Muscle of leg (tissue), 11 donors: ENCODE measurements around the gene BAD. TPM values are rescaled to one million over a fixed set of nuclear protein-coding genes. Genes with fewer than 3 reads are reported as not detected.

Experiments used
- DNase-seq: peaks from one replicate; pipeline ENCODE4 v3.0.0; 2013
- H3K27ac ChIP-seq: one replicate; pipeline ENCODE4 v1.5.1; 2013; ENCODE audit warnings: mild to moderate bottlenecking, low read length, control low read depth
- H3K27me3 ChIP-seq: one replicate; pipeline ENCODE4 v1.6.1; 2013; ENCODE audit warnings: low read length; ENCODE audit not compliant: control insufficient read depth, insufficient read depth
- H3K36me3 ChIP-seq: one replicate; pipeline ENCODE4 v1.6.1; 2013; ENCODE audit warnings: low read length; ENCODE audit not compliant: control insufficient read depth, insufficient read depth
- H3K4me1 ChIP-seq: one replicate; pipeline ENCODE4 v1.6.1; 2013; ENCODE audit warnings: low read length; ENCODE audit not compliant: control insufficient read depth, insufficient read depth
- H3K4me3 ChIP-seq: one replicate; pipeline ENCODE4 v1.5.1; 2013; ENCODE audit warnings: low read length, control low read depth
- H3K9me3 ChIP-seq: replicated peaks from 2 replicates; pipeline ENCODE4 v1.6.1; 2013; ENCODE audit warnings: low read depth, low read length; ENCODE audit not compliant: control insufficient read depth
- WGBS: methylation state at CpG from one replicate; pipeline ENCODE4 v1.1.5; 2013; ENCODE audit warnings: missing lambda C conversion rate; ENCODE audit not compliant: insufficient coverage; 5-methylcytosine and 5-hydroxymethylcytosine counted together
- polyA plus RNA-seq, 8 donors: library from polyadenylated mRNA; unstranded; fragments of 120-200 nt; gene quantifications; one replicate each; pipeline versions ENCODE4 v1.2.1 to v1.2.3, GENCODE V29; 2013; ENCODE audit warnings: inconsistent platforms in 1 of 8, low replicate concordance in 1 of 8; ENCODE audit not compliant: insufficient read length in 8 of 8, insufficient read depth in 1 of 8
- total RNA-seq: library from RNA; stranded (reverse); fragments of 120-200 nt; gene quantifications from one replicate; pipeline ENCODE4 v1.2.4, GENCODE V29; 2013

The BAD gene
- total and polyA plus RNA-seq, 9 donors, result 28.0 to 52.2 (median 35.3) TPM

- Histone ChIP-seq H3K4me3 (no peak overlapping the region), H3K36me3 (peaks cover 75% of the 10 kb centered on the region), H3K4me1 (peaks cover 4% of the 10 kb centered on the region), H3K9me3 (no peaks in the 10 kb centered on the region), H3K27me3 (no peaks in the 10 kb centered on the region), H3K27ac (no peak overlapping the region)
- 89% methylated on average over 15 of the region's 24 CpGs for WGBS
- no peak for DNase-seq
Measured at GRCh38 chr11:64258356-64258755, 26.1 kb downstream of the BAD start.

DNA sequence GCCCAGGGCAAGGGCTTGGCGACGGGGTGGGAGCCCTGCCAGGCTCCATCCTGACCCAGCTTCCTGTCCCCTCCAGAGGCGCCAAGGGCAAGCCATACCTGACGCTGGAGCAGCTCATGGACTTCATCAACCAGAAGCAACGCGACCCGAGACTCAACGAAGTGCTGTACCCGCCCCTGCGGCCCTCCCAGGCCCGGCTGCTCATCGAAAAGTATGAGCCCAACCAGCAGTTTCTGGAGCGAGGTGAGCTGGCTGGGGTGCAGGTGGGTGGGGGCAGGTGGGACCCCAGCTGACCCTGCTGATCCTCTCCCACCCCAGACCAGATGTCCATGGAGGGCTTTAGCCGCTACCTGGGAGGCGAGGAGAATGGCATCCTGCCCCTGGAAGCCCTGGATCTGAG, 28.2 kb downstream of the BAD start:
- Histone ChIP-seq H3K4me3 (no peak overlapping the region), H3K27me3 (no peaks in the 10 kb centered on the region), H3K36me3 (peaks cover 54% of the 10 kb centered on the region), H3K9me3 (no peaks in the 10 kb centered on the region), H3K27ac (no peak overlapping the region), H3K4me1 (peaks cover 22% of the 10 kb centered on the region)
- no peak for DNase-seq
- 80% methylated on average over 13 of the region's 15 CpGs for WGBS

DNA sequence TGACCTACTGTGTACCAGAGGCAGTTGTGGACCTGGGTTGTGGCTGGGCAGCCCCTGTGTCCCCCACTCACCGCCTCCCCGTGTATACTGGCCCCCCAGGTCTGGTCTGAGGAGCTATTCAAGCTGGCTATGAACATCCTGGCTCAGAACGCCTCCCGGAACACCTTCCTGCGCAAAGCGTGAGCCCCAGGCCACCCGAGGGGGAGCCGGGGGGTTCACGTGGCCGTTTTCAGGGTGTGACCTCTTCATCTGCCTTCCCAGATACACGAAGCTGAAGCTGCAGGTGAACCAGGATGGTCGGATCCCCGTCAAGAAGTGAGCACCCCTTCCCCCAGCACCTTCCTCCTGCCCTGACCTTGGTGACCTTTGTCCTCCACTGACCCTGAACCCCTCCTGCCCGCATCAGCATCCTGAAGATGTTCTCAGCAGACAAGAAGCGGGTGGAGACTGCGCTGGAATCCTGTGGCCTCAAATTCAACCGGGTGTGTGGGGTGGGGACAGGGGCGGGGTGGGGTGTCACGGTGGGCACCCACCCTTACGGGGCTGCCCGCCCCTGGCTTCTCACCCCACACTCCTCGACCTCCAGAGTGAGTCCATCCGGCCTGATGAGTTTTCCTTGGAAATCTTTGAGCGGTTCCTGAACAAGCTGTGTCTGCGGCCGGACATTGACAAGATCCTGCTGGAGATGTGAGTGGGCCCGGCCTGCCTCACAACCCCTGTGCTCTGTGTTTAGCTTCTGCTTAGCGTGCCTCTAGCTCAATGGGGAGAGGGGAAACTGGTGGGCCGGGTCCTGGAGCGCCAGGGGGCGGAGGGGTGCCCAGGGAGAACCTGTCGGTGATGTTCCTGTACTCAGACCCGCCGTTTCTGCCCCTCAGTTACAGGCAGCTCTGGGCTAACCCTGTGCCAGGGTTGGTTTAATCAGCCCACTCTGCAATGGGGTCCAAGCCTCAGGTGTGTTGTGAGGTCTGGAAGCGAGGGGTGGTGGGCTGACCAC, 29.0 kb downstream of the BAD start:
- WGBS, result 88% methylated on average over 28 of the region's 35 CpGs
- H3K27me3 ChIP-seq, result no peaks in the 10 kb centered on the region
- H3K4me1 ChIP-seq, result peaks cover 29% of the 10 kb centered on the region
- H3K4me3 ChIP-seq, result no peak overlapping the region
- DNase-seq, result no peak
- no peaks in the 10 kb centered on the region for H3K9me3 ChIP-seq
- H3K27ac ChIP-seq, result no peak overlapping the region
- H3K36me3 ChIP-seq, result peaks cover 49% of the 10 kb centered on the region

DNA sequence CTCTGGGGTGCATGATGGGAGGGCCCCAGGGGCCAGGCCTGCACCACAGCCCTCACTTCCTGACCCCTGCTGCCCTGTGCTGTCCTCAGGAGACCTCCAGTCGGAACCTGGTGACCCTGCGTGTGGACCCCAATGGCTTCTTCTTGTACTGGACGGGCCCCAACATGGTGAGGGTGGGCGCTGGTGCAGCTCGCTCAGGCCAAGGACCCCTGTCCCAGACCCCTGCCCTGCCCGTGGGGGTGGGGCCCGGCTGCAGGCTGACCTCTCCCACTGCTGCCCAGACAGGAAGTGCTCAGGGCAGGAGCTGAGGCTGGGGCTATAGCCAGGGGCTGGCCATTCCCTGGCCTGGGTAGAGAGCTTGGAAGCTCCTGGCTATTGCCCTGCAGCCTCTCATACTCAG, 30.1 kb downstream of the BAD start:
- WGBS, result 78% methylated on average over 7 of the region's 7 CpGs
- no peak overlapping the region for H3K4me3 ChIP-seq
- no peak overlapping the region for H3K27ac ChIP-seq
- peaks cover 39% of the 10 kb centered on the region for H3K36me3 ChIP-seq
- no peaks in the 10 kb centered on the region for H3K27me3 ChIP-seq
- no peaks in the 10 kb centered on the region for H3K9me3 ChIP-seq
- peaks cover 38% of the 10 kb centered on the region for H3K4me1 ChIP-seq
- DNase-seq, result no peak

- H3K36me3 ChIP-seq, result peaks cover 30% of the 10 kb centered on the region
- peaks cover 41% of the 10 kb centered on the region for H3K4me1 ChIP-seq
- 58% methylated on average over 3 of the region's 5 CpGs for whole genome bisulfite sequencing
- no peaks in the 10 kb centered on the region for H3K27me3 ChIP-seq
- no peak overlapping the region for H3K27ac ChIP-seq
- H3K4me3 ChIP-seq, result no peak overlapping the region
- no peak for DNase-seq
- H3K9me3 ChIP-seq, result no peaks in the 10 kb centered on the region
Measured at GRCh38 chr11:64253481-64253880, 31.0 kb downstream of the BAD start.

DNA sequence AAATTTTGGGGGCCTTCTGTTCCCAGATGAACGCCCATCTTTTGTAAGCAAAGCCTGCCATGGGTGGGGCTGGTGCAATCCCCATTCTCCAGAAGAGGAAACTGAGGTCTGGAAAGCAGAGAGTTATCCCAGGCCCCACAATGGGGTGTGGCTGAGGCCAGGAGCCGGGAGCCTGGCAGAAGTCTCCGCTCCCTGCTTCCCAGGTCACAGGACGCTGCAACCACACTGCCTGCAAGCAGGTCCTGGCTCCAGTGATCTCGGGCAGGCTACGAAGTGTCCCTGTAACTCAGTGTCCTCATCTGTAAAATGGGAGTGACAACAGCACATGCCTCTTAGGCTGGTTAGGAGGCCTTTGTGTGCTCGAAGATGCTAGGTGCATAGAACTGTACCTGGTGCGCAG, 31.4 kb downstream of the BAD start:
- no peak for DNase-seq
- Histone ChIP-seq H3K4me1 (peaks cover 41% of the 10 kb centered on the region), H3K4me3 (no peak overlapping the region), H3K27me3 (no peaks in the 10 kb centered on the region), H3K27ac (no peak overlapping the region), H3K36me3 (peaks cover 27% of the 10 kb centered on the region), H3K9me3 (no peaks in the 10 kb centered on the region)
- WGBS, result 63% methylated on average over 7 of the region's 8 CpGs

DNA sequence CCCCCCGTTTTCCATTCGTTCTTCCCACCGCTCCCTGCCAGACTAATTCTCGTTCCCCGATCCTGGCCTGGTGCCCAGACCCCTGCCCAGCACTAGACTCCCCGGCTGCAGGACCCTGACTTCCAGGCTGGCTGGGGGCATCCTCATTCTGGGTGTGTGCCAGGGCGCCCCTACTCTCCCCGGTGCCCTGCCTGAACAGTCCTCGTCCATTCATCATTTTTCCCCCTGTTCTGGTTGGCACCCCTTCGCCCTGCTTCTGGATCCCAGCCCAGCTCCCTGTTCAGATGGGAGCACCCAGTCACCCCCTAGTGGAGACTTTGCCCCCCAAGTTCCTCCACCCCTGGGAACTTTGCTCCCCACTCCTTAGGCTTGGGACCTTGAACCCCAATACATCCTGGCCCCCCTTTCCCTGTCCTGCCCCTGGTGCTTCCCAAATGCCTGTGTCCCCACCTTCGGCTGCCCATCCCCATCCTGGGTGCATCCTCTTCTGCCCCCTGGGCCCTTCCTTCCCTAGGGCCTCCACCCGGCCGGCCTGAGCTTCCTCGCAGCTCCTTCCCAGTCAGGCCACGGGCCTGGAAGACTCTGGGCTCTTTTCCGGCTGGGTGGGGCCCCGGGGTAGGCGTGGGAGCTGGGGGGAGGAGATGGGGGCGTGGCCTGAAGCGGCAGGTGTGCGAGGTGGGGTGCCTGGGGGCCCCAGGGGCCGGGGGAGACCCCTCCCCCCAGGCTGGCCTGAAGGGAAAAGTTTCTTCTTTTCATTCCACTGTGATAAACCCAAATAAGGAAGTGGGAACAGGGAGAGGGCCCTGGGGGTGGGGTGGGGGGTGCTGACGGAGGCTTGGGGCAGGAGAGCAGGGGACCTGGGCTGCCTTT, 32.2 kb downstream of the BAD start:
- Histone ChIP-seq H3K27ac (no peak overlapping the region), H3K9me3 (no peaks in the 10 kb centered on the region), H3K4me3 (peak overlapping the region; percentile 75), H3K27me3 (no peaks in the 10 kb centered on the region), H3K36me3 (peaks cover 23% of the 10 kb centered on the region), H3K4me1 (peaks cover 47% of the 10 kb centered on the region)
- no peak for DNase-seq
- 8% methylated on average over 12 of the region's 23 CpGs for WGBS

GRCh38 chr11:64251753-64252002, 32.8 kb downstream of the BAD start:
- peak overlapping the region; percentile 75 for H3K4me3 ChIP-seq
- H3K9me3 ChIP-seq, result no peaks in the 10 kb centered on the region
- no peaks in the 10 kb centered on the region for H3K27me3 ChIP-seq
- H3K4me1 ChIP-seq, result peaks cover 52% of the 10 kb centered on the region
- peaks cover 20% of the 10 kb centered on the region for H3K36me3 ChIP-seq
- H3K27ac ChIP-seq, result no peak overlapping the region
- 0% methylated on average over 18 of the region's 18 CpGs for WGBS
- no peak for DNase-seq

GRCh38 chr11:64251016-64251752, 33.3 kb downstream of the BAD start, which contains the start of gene PLCB3:
Gene PLCB3, plus strand, starts transcription at chr11:64251530. Its CDS starts 120 bp downstream, at chr11:64251650.
- H3K27me3 ChIP-seq, result no peaks in the 10 kb centered on the region
- no peaks in the 10 kb centered on the region for H3K9me3 ChIP-seq
- no peak within 1 kb of the TSS for H3K27ac ChIP-seq
- under 1% methylated on average over 73 of the region's 75 CpGs for WGBS
- peaks cover 52% of the 10 kb centered on the region for H3K4me1 ChIP-seq
- DNase-seq, result no peak
- H3K36me3 ChIP-seq, result peaks cover 15% of the 10 kb centered on the region
- H3K4me3 ChIP-seq, result peak within 1 kb of the TSS; percentile 75
